Activated B cell treated with CpG ODN at 0.5 μM for 24 hours (primary cell): ENCODE data around the gene C10orf143. TPM values are rescaled to one million over a fixed set of nuclear protein-coding genes. Genes with fewer than 3 reads are reported as not detected.

Experiments used
- total RNA-seq: library from RNA; stranded (reverse); gene quantifications from 2 replicates; pipeline ENCODE4 v1.2.3, GENCODE V29; 2022

The C10orf143 gene
- total RNA-seq, 1 donor from 2014 or later: 10.1 TPM

Other genes with a start within 250 kb of the C10orf143 start
- not detected in 2 replicates for gene EBF3, start 146.6 kb downstream of the C10orf143 start, total RNA-seq
- 80.6 and 85.0 TPM in 2 replicates for gene GLRX3, start 25.6 kb upstream of the C10orf143 start, total RNA-seq